GM13977 (cell line): ENCODE results near the gene POLE.

Experiments
- DNase-seq: peaks from one replicate; pipeline ENCODE4 v3.0.0; 2012; ENCODE audit warnings: low spot score
- in situ Hi-C: fragments of 300-500 bp; cut with MboI; formaldehyde crosslinking; loops from one replicate; pipeline ENCODE4 v1.12.0; 2022; ENCODE audit warnings: low sequenced_read_pairs, low pct_unique_long_range_greater_than_20kb, mixed read lengths, inconsistent platforms; ENCODE audit not compliant: unreplicated experiment
- TF ChIP-seq, protein P1 (sequence below): IDR thresholded peaks from 2 replicates; pipeline ENCODE4 v1.5.1; 2012; ENCODE audit warnings: mild to moderate bottlenecking, control low read depth; ENCODE audit not compliant: insufficient read depth; ENCODE audit errors: extremely low read depth, missing control alignments

The POLE gene, protein sequence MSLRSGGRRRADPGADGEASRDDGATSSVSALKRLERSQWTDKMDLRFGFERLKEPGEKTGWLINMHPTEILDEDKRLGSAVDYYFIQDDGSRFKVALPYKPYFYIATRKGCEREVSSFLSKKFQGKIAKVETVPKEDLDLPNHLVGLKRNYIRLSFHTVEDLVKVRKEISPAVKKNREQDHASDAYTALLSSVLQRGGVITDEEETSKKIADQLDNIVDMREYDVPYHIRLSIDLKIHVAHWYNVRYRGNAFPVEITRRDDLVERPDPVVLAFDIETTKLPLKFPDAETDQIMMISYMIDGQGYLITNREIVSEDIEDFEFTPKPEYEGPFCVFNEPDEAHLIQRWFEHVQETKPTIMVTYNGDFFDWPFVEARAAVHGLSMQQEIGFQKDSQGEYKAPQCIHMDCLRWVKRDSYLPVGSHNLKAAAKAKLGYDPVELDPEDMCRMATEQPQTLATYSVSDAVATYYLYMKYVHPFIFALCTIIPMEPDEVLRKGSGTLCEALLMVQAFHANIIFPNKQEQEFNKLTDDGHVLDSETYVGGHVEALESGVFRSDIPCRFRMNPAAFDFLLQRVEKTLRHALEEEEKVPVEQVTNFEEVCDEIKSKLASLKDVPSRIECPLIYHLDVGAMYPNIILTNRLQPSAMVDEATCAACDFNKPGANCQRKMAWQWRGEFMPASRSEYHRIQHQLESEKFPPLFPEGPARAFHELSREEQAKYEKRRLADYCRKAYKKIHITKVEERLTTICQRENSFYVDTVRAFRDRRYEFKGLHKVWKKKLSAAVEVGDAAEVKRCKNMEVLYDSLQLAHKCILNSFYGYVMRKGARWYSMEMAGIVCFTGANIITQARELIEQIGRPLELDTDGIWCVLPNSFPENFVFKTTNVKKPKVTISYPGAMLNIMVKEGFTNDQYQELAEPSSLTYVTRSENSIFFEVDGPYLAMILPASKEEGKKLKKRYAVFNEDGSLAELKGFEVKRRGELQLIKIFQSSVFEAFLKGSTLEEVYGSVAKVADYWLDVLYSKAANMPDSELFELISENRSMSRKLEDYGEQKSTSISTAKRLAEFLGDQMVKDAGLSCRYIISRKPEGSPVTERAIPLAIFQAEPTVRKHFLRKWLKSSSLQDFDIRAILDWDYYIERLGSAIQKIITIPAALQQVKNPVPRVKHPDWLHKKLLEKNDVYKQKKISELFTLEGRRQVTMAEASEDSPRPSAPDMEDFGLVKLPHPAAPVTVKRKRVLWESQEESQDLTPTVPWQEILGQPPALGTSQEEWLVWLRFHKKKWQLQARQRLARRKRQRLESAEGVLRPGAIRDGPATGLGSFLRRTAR (N-terminal part only)

GRCh38 chr12:132687211-132688164, at the start of gene POLE, which contains the start of gene PXMP2:
TSS of gene POLE (minus strand) at chr12:132687342. CDS start at chr12:132687315, 27 bp downstream.
TSS of gene PXMP2 (plus strand) at chr12:132687587. CDS start at chr12:132687671, 84 bp downstream.
- TF ChIP-seq, protein P1, sequence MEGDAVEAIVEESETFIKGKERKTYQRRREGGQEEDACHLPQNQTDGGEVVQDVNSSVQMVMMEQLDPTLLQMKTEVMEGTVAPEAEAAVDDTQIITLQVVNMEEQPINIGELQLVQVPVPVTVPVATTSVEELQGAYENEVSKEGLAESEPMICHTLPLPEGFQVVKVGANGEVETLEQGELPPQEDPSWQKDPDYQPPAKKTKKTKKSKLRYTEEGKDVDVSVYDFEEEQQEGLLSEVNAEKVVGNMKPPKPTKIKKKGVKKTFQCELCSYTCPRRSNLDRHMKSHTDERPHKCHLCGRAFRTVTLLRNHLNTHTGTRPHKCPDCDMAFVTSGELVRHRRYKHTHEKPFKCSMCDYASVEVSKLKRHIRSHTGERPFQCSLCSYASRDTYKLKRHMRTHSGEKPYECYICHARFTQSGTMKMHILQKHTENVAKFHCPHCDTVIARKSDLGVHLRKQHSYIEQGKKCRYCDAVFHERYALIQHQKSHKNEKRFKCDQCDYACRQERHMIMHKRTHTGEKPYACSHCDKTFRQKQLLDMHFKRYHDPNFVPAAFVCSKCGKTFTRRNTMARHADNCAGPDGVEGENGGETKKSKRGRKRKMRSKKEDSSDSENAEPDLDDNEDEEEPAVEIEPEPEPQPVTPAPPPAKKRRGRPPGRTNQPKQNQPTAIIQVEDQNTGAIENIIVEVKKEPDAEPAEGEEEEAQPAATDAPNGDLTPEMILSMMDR: no peak
- in situ Hi-C loops: no loop called here
- DNase-seq: peak; percentile 100

- in situ Hi-C loops: no loop called here
- TF ChIP-seq, protein P1: no peak
- no peak for DNase-seq
Measured at GRCh38 chr12:132736913-132737312, 49.8 kb upstream of the POLE start.

- TF ChIP-seq, protein P1: no peak
- in situ Hi-C loops: no loop called here
- no peak for DNase-seq
Measured at GRCh38 chr12:132736378-132736777, 49.2 kb upstream of the POLE start.

DNA sequence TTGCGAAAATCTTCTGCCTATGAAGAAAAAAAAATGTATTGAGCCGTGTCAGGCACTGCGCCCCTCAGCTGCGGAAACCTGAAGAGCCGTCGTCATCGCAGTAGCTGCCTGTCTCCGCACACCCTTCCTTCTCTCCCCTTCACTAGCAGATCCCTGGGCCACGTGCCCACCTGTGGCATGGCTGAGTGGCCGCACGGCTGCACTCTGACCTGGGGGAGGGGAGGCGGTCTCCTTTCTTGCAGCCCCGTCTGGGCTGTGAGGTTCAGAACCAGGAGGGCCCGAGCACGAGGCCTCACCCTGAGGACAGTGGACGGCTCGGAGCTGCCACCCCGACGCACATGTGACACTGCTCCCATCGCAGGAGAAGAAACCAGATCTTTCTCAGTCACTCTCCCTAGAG, 48.4 kb upstream of the POLE start:
- TF ChIP-seq, protein P1: no peak
- in situ Hi-C loops: no loop called here
- no peak for DNase-seq

DNA sequence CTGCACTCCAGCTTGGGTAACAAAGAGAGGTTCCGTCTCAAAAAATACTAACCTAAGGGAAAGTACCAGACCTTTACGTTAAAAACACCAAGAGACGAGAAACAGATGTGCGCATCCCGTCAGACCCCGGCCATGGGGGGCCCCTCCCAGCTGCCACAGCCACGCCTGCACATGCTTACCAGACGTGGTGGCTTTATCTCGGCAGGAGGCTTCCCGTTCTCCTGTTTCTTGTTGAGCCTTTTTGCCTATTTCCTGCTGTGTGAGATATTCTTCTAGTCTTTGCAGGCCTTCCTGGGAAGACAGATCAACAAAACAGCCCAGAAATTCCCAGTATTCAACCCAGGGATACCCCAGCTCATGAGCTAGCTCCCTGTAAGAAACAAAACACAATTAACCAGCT, 47.1 kb upstream of the POLE start:
- in situ Hi-C loops: no loop called here
- no peak for DNase-seq
- TF ChIP-seq, protein P1: no peak
